Measurements from ENCODE around the gene ITGB5. TPM values are rescaled to one million over a fixed set of nuclear protein-coding genes. Genes with fewer than 3 reads are reported as not detected.

Gene ITGB5
- total and polyA plus RNA-seq, 4 donors = 16.9 to 66.6 (median 48.0) TPM

DNA sequence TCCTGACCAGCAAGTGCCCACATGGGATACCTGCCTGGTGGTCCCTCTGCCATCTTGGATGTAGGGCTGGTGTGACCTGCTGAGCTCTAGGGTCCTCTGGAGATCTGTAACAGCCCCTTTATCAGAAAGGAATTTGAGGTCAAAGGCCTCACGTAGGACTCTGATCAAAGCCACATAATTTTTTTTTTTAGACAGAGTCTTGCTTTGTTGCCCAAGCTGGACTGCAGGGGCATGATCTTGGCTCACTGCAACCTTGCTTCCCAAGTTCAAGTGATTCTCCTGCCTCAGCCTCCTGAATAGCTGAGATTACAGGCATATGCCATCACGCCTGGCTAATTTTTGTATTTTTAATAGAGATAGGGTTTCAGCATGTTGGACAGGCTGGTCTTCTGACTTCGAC lies 9.5 kb downstream of the ITGB5 start:
- H3K9ac ChIP-seq (ENCODE audit: low read depth in 1 of 2, low read length in 2 of 2) = no peak overlapping the region
- H3K4me3 ChIP-seq (ENCODE audit: low read depth in 1 of 3, low read length in 3 of 3) = no peak overlapping the region
- H3K4me1 ChIP-seq (ENCODE audit: control insufficient read depth in 4 of 4, insufficient read depth in 4 of 4, low read length in 3 of 4) = peaks cover 6 to 21% (median 15%) of the 10 kb centered on the region in 4 donors
- H3K36me3 ChIP-seq (ENCODE audit: control insufficient read depth in 4 of 4, insufficient read depth in 3 of 4, low read depth in 1 of 4, low read length in 3 of 4) = no peaks in the 10 kb centered on the region
- no peaks in the 10 kb centered on the region for H3K9me3 ChIP-seq (ENCODE audit: control insufficient read depth in 4 of 4, low read length in 3 of 4)
- H3K27me3 ChIP-seq (ENCODE audit: control insufficient read depth in 4 of 4, insufficient read depth in 4 of 4, low read length in 3 of 4) = no peaks in the 10 kb centered on the region
- WGBS = 92% methylated on average over 3 of the region's 3 CpGs
- peak overlapping the region; percentile 53 to 95 for H3K27ac ChIP-seq (ENCODE audit: low read depth in 1 of 2, low read length in 2 of 2)
- TF ChIP-seq GABPA (IDR thresholded peaks at IDR 0.05 in 1 of 2, conservative IDR thresholded peaks at IDR 0.05 in 1 of 2) (no peak), HNF4A (conservative IDR thresholded peaks at IDR 0.05) (peak in 1 of 2 donors; percentile 7)
- DNase-seq (ENCODE audit: low spot score) = no peak

- no peaks in the 10 kb centered on the region for H3K9me3 ChIP-seq (ENCODE audit: control insufficient read depth in 4 of 4, low read length in 3 of 4)
- TF ChIP-seq SP1 (IDR thresholded peaks at IDR 0.05) (no peak), ZBTB33 (IDR thresholded peaks at IDR 0.05) (no peak), HNF4G (IDR thresholded peaks at IDR 0.05) (no peak), RAD21 (IDR thresholded peaks at IDR 0.05) (no peak), GABPA (IDR thresholded peaks at IDR 0.05 in 1 of 2, conservative IDR thresholded peaks at IDR 0.05 in 1 of 2) (no peak)
Measured at GRCh38 chr3:124876401-124876878, 10.7 kb downstream of the ITGB5 start.

DNA sequence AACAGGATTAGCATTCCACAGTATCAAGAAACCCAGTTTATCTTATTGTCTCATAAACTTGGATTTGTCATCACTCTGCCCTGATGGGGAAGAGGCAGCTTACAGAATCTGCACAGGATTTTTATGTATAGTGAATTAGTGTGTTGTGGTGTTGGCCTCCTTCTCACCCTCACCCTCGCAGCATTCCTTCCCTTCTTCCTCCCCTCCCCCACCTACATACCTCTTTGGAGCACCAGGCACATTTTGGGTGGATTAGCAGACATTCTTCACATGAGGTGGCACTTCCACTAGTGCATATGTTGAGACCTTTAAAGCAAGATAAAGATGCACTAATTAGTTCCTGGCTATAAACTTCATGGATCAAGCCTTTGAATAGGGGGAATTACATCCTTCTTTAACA lies 13.9 kb downstream of the ITGB5 start:
- DNase-seq (ENCODE audit: low spot score) = no peak
- H3K4me3 ChIP-seq (ENCODE audit: low read depth in 1 of 3, low read length in 3 of 3) = no peak overlapping the region
- H3K4me1 ChIP-seq (ENCODE audit: control insufficient read depth in 4 of 4, insufficient read depth in 4 of 4, low read length in 3 of 4) = peaks cover 3 to 10% (median 5%) of the 10 kb centered on the region in 4 donors
- H3K27me3 ChIP-seq (ENCODE audit: control insufficient read depth in 4 of 4, insufficient read depth in 4 of 4, low read length in 3 of 4) = no peaks in the 10 kb centered on the region
- no peaks in the 10 kb centered on the region for H3K9me3 ChIP-seq (ENCODE audit: control insufficient read depth in 4 of 4, low read length in 3 of 4)
- peaks cover 0 to 13% (median 6%) of the 10 kb centered on the region in 4 donors for H3K36me3 ChIP-seq (ENCODE audit: control insufficient read depth in 4 of 4, insufficient read depth in 3 of 4, low read depth in 1 of 4, low read length in 3 of 4)
- WGBS = 88% methylated on average over 1 of the region's 1 CpG
- H3K27ac ChIP-seq (ENCODE audit: low read depth in 1 of 2, low read length in 2 of 2) = no peak overlapping the region
- H3K9ac ChIP-seq (ENCODE audit: low read depth in 1 of 2, low read length in 2 of 2) = no peak overlapping the region
- no peak for TF ChIP-seq JUND (IDR thresholded peaks at IDR 0.05)
- no peak for TF ChIP-seq HNF4A (conservative IDR thresholded peaks at IDR 0.05)

More at GRCh38 chr3:124876401-124876878, 10.7 kb downstream of the ITGB5 start:
- peaks cover 0 to 8% (median 3%) of the 10 kb centered on the region in 4 donors for H3K36me3 ChIP-seq (ENCODE audit: control insufficient read depth in 4 of 4, insufficient read depth in 3 of 4, low read depth in 1 of 4, low read length in 3 of 4)
- peak overlapping the region in 1 of 2 donors; percentile 28 for H3K9ac ChIP-seq (ENCODE audit: low read depth in 1 of 2, low read length in 2 of 2)
- H3K27me3 ChIP-seq (ENCODE audit: control insufficient read depth in 4 of 4, insufficient read depth in 4 of 4, low read length in 3 of 4) = no peaks in the 10 kb centered on the region
- no peak overlapping the region for H3K4me3 ChIP-seq (ENCODE audit: low read depth in 1 of 3, low read length in 3 of 3)
- peaks cover 6 to 21% (median 15%) of the 10 kb centered on the region in 4 donors for H3K4me1 ChIP-seq (ENCODE audit: control insufficient read depth in 4 of 4, insufficient read depth in 4 of 4, low read length in 3 of 4)
- WGBS = 45% methylated on average over 3 of the region's 3 CpGs
- peak; percentile 69 for DNase-seq (ENCODE audit: low spot score)
- peak overlapping the region in 1 of 2 donors; percentile 49 for H3K27ac ChIP-seq (ENCODE audit: low read depth in 1 of 2, low read length in 2 of 2)

DNA sequence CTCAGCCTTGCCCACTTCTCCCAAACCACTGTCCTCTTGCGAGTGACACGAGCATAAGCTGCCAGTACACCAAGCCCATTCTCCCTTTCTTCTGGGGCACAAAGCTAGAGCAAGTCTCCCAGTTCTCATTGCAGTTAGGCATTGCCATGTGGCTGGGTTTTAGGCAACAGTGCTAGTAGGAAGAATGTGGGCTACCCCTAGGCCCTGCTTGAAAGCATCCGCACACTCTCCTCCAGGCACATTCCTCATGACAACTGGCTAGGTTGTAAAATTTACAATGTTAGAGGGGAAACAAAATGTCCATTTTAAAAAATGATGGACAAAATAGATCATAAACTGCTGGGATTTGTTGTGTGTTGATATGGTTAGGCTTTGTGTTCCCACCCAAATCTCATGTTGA lies 19.7 kb downstream of the ITGB5 start:
- no peak overlapping the region for H3K9ac ChIP-seq (ENCODE audit: low read depth in 1 of 2, low read length in 2 of 2)
- no peak for DNase-seq (ENCODE audit: low spot score)
- peaks cover 0 to 6% (median 0%) of the 10 kb centered on the region in 4 donors for H3K4me1 ChIP-seq (ENCODE audit: control insufficient read depth in 4 of 4, insufficient read depth in 4 of 4, low read length in 3 of 4)
- TF ChIP-seq HNF4A (conservative IDR thresholded peaks at IDR 0.05) (no peak), SP1 (IDR thresholded peaks at IDR 0.05) (no peak), NR2F2 (IDR thresholded peaks at IDR 0.05) (no peak), YY1 (IDR thresholded peaks at IDR 0.05) (no peak)
- TF ChIP-seq, protein P1, sequence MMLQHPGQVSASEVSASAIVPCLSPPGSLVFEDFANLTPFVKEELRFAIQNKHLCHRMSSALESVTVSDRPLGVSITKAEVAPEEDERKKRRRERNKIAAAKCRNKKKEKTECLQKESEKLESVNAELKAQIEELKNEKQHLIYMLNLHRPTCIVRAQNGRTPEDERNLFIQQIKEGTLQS (IDR thresholded peaks at IDR 0.05) = no peak
- TF ChIP-seq, protein P2, sequence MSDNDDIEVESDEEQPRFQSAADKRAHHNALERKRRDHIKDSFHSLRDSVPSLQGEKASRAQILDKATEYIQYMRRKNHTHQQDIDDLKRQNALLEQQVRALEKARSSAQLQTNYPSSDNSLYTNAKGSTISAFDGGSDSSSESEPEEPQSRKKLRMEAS (IDR thresholded peaks at IDR 0.05) = no peak
- TF ChIP-seq, protein P3, sequence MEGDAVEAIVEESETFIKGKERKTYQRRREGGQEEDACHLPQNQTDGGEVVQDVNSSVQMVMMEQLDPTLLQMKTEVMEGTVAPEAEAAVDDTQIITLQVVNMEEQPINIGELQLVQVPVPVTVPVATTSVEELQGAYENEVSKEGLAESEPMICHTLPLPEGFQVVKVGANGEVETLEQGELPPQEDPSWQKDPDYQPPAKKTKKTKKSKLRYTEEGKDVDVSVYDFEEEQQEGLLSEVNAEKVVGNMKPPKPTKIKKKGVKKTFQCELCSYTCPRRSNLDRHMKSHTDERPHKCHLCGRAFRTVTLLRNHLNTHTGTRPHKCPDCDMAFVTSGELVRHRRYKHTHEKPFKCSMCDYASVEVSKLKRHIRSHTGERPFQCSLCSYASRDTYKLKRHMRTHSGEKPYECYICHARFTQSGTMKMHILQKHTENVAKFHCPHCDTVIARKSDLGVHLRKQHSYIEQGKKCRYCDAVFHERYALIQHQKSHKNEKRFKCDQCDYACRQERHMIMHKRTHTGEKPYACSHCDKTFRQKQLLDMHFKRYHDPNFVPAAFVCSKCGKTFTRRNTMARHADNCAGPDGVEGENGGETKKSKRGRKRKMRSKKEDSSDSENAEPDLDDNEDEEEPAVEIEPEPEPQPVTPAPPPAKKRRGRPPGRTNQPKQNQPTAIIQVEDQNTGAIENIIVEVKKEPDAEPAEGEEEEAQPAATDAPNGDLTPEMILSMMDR (IDR thresholded peaks at IDR 0.05; ENCODE audit: low read depth, low read length, missing input control) = no peak
- no peaks in the 10 kb centered on the region for H3K9me3 ChIP-seq (ENCODE audit: control insufficient read depth in 4 of 4, low read length in 3 of 4)
- H3K36me3 ChIP-seq (ENCODE audit: control insufficient read depth in 4 of 4, insufficient read depth in 3 of 4, low read depth in 1 of 4, low read length in 3 of 4) = peaks cover 0 to 23% (median 7%) of the 10 kb centered on the region in 4 donors
- no peak overlapping the region for H3K4me3 ChIP-seq (ENCODE audit: low read depth in 1 of 3, low read length in 3 of 3)
- WGBS = 97% methylated on average over 3 of the region's 3 CpGs
- H3K27me3 ChIP-seq (ENCODE audit: control insufficient read depth in 4 of 4, insufficient read depth in 4 of 4, low read length in 3 of 4) = no peaks in the 10 kb centered on the region
- H3K27ac ChIP-seq (ENCODE audit: low read depth in 1 of 2, low read length in 2 of 2) = no peak overlapping the region

Data from liver (tissue), 9 donors.